ENCODE measurements around the gene ANKRD23. TPM values are rescaled to one million over a fixed set of nuclear protein-coding genes. Genes with fewer than 3 reads are reported as not detected.

Gene ANKRD23
- total and polyA plus RNA-seq, 2 of the 8 experiments (the other 6 are each of a cell fraction or from before 2014, with no cell fraction given), result 3.4 to 3.5 TPM

DNA sequence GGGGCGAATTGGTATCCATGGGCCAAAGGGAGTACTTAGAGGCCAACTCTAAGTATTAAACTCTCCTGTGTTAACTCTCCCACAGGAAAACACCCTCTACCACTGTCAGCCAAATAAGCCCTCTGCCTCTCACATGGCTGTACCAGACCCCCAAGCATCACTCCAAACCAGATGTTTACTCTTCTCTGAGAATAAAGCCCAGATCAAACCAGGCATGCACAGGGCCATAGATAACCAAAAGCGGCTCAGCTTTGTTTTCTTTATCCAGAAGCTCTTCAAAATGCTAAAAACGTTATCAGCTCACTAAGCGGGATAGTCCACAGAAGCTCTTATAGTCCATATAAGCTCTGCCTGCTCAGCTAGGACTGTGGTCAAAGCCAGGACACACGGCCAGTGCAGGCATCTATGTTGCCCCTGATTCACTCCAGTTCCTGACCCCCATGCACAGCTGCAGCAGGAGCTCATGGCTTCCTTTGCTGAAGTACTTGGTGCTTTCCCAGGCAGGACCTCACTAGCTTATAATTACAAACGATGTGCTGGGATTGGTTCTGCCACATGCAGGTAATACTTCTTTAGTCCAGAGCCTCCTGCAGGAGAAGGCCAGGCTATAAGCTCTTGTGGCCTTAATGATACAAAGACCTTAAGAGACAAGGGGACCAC is 47.0 kb upstream of the ANKRD23 start:
- H3K23me2 ChIP-seq (ENCODE audit: low read depth, low read length), result peaks cover 4% of the 10 kb centered on the region; the same call in 1 of the 2 replicates
- no peak for FAIRE-seq
- no peak overlapping the region for H3K27ac ChIP-seq (ENCODE audit: low read depth, low read length)
- no peak overlapping the region for H3K14ac ChIP-seq (ENCODE audit: insufficient read length)
- peak overlapping the region; percentile 61 for H4K91ac ChIP-seq (replicated peaks; ENCODE audit: insufficient read length, low read length)
- CTCF ChIA-PET (ENCODE audit: partially characterized antibody), result interaction anchor here (0.6 to 4.8 kb wide), 19 partner anchors 10 to 69 kb away, joined by 3 to 22 read pairs (median 5); partner anchors contain the start of gene ANKRD39
- no peak overlapping the region for H2AFZ ChIP-seq (ENCODE audit: low read length)
- 0 out of 2 replicates have a peak overlapping the region, but pooled peaks have one; percentile 7 for H2BK20ac ChIP-seq (ENCODE audit: low read length)
- H2AK5ac ChIP-seq (ENCODE audit: low read depth, low read length), result 0 out of 2 replicates have a peak overlapping the region, but pooled peaks have one; percentile 6
- peak overlapping the region; percentile 15; the same call in 1 of the 2 replicates for H3K18ac ChIP-seq (ENCODE audit: extremely low read depth, low read length)
- H3K79me1 ChIP-seq (ENCODE audit: low read depth, low read length), result no peaks in the 10 kb centered on the region
- H2BK120ac ChIP-seq (replicated peaks; ENCODE audit: low read depth, low read length), result peak overlapping the region; percentile 6
- H3K79me2 ChIP-seq (ENCODE audit: control insufficient read depth in 1 of 2, insufficient read depth in 2 of 2, low read length in 2 of 2), result no peaks in the 10 kb centered on the region
- POLR2A ChIA-PET (ENCODE audit: partially characterized antibody), result interaction anchor here (0.8 to 2.3 kb wide), 4 partner anchors 9 to 23 kb away, joined by 3 to 8 read pairs (median 6); no protein-coding TSS in a partner anchor
- WGBS, 2 experiments (ENCODE audit: extremely low coverage in 1 of 2, insufficient coverage in 1 of 2, insufficient read length in 1 of 2, insufficient replicate concordance in 2 of 2, low coverage in 1 of 2, low lambda C conversion rate in 2 of 2, missing lambda C conversion rate in 1 of 2), result 84% methylated on average over 6 of the region's 6 CpGs; no CpG with 5 or more reads in 1 of the 2 experiments
- no peak overlapping the region; a peak in 1 of 7 replicates for H3K9ac ChIP-seq (replicated peaks in 1 of 4; ENCODE audit: extremely low read depth in 1 of 4, low read depth in 3 of 4, low read length in 3 of 4)
- no peaks in the 10 kb centered on the region for H3K36me3 ChIP-seq (ENCODE audit: control insufficient read depth in 2 of 4, insufficient read depth in 4 of 4, low read length in 3 of 4)
- no peak overlapping the region for H2BK15ac ChIP-seq (ENCODE audit: low read length)
- no peak overlapping the region for H3K23ac ChIP-seq (ENCODE audit: insufficient read length)
- H3K9me3 ChIP-seq (ENCODE audit: insufficient read depth in 2 of 2, low read depth in 1 of 2, low read length in 1 of 2), result no peaks in the 10 kb centered on the region
- no peak overlapping the region for H3K4me2 ChIP-seq (ENCODE audit: insufficient read depth in 1 of 2, low read depth in 2 of 2, low read length in 2 of 2)
- H3K4me1 ChIP-seq (replicated peaks in 1 of 4; ENCODE audit: control insufficient read depth in 3 of 4, insufficient read depth in 4 of 4, low read length in 3 of 4), result peaks cover 0 to 16% (median 11%) of the 10 kb centered on the region in 4 experiments; a peak in 4 of 7 replicates
- no peaks in the 10 kb centered on the region for H4K20me1 ChIP-seq (replicated peaks in 1 of 2; ENCODE audit: control insufficient read depth in 1 of 2, insufficient read depth in 2 of 2, low read length in 2 of 2)
- H3K27me3 ChIP-seq (replicated peaks in 1 of 4; ENCODE audit: control insufficient read depth in 3 of 4, extremely low read depth in 1 of 4, insufficient read depth in 3 of 4, low read length in 3 of 4), result peaks cover 0 to 1% (median 0%) of the 10 kb centered on the region in 4 experiments; a peak in 1 of 7 replicates
- no peak overlapping the region; the same call in 1 of the 2 replicates for H4K8ac ChIP-seq (ENCODE audit: extremely low read depth, insufficient read depth, low read length)
- no peak overlapping the region for H3K56ac ChIP-seq (replicated peaks; ENCODE audit: insufficient read length, low read depth, low read length)
- 0 out of 2 replicates have a peak overlapping the region, but pooled peaks have one; percentile 92 for H2BK12ac ChIP-seq (ENCODE audit: low read depth, low read length)
- no peak overlapping the region for H2BK5ac ChIP-seq (ENCODE audit: low read depth, low read length)
- no peak overlapping the region for H3K4ac ChIP-seq (replicated peaks; ENCODE audit: insufficient read length, low read depth, low read length)
- H4K5ac ChIP-seq (ENCODE audit: insufficient read length, low read depth, low read length), result no peak overlapping the region
- no peak overlapping the region for H3K4me3 ChIP-seq (ENCODE audit: extremely low read depth in 1 of 4, insufficient read depth in 2 of 4, low read depth in 3 of 4, low read length in 4 of 4)
- no peak for DNase-seq (ENCODE audit: low read depth in 1 of 2, low spot score in 2 of 2)
- no peak for TF ChIP-seq NRF1 (IDR thresholded peaks at IDR 0.05; ENCODE audit: low read depth, low read length)
- no peak for TF ChIP-seq RFX5 (IDR thresholded peaks at IDR 0.05; ENCODE audit: borderline replicate concordance, low read depth, low read length)

Measured in H1 (cell line).